NCI-H446 treated with DMSO at 0.1 percent for 48 hours (cell line): ENCODE results near the gene MUS81.
"Not testable (repeated sequence)": the region's sequence is repeated elsewhere in the genome, so short reads cannot be mapped to it uniquely, and the experiment has no call there.

Source experiments
- DNase-seq: peaks from one replicate; lab custom pipeline; 2025; lab: John Stamatoyannopoulos, UW

The MUS81 gene, protein sequence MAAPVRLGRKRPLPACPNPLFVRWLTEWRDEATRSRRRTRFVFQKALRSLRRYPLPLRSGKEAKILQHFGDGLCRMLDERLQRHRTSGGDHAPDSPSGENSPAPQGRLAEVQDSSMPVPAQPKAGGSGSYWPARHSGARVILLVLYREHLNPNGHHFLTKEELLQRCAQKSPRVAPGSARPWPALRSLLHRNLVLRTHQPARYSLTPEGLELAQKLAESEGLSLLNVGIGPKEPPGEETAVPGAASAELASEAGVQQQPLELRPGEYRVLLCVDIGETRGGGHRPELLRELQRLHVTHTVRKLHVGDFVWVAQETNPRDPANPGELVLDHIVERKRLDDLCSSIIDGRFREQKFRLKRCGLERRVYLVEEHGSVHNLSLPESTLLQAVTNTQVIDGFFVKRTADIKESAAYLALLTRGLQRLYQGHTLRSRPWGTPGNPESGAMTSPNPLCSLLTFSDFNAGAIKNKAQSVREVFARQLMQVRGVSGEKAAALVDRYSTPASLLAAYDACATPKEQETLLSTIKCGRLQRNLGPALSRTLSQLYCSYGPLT

DNA sequence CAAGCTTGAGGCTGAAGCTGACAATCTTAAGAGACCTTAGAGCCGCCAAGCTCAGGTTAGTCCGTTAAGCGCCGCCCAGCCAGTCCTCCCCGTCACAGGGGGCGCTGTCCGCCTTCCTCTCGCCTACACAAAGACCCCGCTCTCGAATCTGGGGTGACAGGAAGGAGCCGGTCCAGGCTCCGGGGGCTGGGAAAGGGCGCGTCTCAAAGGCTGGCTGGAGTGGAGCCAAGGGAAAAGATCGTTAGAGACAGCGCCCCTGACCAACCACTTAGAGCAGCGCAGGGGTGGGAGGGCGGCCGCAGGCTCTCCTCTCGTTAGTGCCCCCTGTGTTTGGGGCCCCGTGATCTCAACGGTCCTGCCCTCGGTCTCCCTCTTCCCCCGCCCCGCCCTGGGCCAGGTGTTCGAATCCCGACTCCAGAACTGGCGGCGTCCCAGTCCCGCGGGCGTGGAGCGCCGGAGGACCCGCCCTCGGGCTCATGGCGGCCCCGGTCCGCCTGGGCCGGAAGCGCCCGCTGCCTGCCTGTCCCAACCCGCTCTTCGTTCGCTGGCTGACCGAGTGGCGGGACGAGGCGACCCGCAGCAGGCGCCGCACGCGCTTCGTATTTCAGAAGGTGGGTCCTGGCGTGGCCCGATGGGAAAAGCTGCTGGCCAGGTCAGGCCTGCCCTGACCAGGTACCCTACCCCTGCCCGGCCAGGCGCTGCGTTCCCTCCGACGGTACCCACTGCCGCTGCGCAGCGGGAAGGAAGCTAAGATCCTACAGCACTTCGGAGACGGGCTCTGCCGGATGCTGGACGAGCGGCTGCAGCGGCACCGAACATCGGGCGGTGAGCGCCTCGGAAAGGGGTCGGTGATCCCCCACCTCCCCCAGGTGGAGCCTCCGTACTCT lies at the start of gene MUS81:
Gene MUS81 (plus strand): TSS at position 156 of the 887 bp plus-strand sequence. CDS start 321 bp downstream, at position 477.
- DNase-seq: peak; percentile 95

DNA sequence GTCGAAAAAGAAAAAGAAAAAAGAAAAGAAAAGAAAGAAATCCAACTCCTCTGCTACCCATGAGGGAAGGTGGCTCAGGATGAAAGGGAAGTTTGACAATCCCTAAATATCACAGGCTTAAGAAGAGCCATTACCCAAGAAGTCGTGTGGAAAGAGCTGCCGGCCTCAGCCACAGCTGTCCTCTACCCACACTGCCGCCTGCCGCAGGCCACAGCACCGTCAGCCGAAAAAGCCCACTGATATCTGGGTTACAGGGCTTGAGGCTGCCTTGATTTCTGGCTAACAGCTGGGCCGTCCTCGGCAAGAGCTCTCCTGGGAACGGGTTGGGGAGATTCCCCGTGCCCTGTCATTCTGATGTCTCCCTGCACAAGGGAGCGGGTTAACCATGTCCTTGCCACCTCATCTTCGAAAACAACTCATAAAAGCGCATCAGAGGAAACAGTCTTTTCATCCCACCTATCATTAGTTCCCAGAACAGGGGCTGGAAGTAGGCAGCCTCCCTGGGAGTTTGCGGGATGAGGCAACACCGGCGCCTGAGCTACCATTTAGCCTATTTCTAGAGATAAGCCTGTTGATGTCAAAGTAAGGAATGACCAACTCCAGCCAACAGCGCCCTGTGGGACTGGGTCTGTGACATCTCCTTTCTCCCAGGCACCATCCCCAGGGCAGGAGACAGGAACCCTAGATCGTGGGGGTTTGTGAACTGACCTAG lies 48.3 kb upstream of the MUS81 start:
- DNase-seq: no peak

DNA sequence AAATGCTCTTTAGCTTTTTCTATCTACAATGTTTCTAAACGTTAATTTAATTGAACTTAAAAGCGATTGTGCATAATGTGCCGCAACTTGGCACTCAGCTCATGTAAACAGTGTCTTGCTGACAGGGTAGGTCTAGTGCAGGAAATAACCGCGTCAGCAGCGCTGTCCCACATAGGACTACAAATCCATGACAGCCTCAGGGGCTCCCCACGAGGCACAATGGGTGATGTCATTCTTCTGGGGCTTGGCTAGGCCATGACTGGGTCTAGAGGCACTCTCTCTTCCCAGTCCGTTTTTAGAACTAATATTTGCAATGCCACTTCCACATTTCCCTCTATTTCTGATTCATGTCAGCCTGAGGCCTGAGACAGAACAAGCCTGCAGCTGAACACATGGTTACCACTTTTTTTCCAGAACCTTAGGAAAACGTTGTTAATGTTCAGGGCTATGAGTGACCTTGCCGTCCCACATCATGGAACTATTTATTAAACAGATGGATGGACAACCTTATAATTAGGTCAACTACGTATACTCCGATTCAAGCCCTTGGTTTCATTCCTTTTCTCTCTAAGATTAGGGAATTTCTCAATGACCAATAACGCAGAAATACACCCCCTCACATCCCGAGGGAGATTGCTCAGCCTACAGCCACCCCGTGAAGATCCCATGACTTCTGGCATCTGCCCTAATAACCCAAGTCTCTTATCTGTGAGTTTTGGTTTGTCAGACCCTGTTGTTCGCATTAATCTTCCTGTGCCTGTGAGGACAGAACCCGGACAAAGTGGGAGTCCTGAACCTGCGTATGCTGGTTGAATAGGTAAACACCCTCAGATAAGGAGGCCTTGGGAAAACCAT lies 45.9 kb upstream of the MUS81 start:
- no peak for DNase-seq

DNA sequence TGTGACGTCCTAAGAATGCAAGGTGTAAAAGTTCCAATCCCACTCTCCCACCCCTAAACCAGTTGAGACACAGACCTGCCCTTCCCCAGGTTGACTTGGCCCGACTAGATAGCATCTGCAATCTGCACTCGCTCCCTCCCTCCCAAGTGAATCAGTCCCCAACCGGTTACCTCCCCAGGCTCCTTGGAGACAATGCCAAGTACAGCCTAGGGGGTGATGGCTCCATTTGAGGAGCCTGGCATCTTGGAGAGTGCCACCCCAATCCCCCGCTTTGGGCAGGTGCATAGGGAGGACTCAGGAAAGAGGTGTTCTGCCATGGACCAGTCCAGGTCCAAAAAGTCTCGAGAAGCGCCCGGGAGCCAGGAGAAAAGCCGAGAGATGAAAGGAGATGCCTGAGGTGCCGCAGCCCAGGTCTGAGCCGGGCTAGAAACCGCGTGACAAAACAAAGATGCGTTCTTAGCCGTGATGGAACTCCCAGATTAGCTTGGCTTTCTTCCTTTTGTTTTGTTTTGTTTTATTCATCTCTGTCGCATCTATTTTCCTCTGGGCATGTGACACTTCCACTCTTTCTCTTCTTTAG lies 45.2 kb upstream of the MUS81 start:
- no peak for DNase-seq

DNA sequence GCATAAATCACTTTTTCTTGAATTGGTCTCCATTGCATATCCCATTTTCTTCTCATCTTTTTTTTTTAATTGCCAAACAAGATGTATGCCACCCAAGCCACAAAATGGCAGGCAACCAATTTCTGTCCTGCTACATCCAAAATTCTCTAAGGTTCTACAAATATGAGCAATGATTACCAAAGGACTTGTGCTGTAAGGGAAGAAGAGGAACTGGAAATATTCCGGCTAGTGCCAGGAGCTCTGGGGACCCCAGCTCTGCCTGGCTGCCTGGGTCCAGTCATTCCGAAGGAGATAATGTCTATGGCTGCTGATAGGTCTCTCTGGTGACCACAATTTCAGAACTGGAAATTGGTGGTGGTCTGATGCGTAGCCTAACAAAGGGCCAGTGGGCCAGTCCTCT lies 43.5 kb upstream of the MUS81 start:
- DNase-seq: no peak

DNA sequence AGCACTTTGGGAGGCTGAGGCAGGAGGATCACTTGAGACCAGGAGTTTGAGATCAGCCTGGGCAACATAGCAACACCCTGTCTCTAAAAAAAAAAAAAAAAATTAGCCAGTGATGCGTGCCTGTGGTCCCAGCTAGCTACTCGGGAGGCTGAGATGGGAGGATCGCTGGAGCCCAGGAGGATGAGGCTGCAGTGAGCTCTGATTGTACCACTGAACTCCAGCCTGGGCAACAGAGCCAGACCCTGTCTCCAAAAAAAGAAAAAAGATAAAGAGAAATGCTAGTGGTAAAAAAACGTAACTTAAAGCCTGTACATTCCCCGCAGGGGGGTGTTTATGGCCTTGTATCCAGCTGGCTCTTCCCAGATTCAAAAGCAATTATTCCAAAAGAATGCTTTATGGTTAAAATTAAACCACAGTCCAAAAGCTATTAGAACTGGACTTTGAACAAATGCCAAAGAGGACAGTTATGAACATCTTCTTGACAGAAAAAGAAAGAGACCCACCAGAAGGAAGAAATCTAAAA lies 42.9 kb upstream of the MUS81 start:
- no peak for DNase-seq

DNA sequence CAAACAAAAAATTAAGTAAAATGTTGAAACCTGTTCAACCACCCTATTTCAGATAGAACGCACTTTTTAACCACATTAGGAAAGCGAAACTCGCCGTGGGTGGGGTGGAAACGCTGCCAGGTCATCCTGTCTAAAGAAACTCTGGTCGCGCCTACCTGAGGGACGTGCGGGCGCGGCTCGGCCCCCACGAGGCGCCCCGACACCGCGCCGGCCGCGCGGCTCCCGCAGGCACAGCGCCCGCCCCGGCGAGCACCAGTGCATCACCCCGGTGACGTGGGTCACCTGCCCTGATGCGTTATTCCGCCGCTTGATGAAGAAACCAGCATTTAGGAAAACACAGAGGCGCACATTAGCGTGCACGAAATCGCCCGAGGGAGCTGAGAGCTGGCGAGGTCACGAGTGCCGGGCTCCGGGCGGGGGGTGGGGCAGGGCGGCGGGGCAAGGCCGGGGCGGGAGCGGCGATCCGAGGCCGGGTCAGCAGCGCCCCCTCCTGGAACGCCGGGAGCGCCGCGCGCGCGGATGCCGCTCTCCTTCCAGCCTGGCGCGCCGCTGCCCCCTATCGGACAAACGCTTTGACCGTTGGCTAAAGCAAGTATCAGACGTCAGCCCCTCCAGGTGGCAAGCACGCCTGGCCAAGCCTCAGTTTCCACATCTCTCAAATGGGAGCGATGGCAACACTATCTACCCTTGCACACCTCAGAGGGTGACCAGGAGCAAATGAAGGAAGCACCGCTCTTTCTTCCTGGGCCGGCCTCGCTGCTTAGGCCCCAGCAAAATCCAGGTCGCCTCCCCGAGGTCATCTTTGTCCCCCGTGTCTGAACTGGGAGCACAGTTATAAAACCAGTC lies 42.2 kb upstream of the MUS81 start:
- peak; percentile 73 for DNase-seq

DNA sequence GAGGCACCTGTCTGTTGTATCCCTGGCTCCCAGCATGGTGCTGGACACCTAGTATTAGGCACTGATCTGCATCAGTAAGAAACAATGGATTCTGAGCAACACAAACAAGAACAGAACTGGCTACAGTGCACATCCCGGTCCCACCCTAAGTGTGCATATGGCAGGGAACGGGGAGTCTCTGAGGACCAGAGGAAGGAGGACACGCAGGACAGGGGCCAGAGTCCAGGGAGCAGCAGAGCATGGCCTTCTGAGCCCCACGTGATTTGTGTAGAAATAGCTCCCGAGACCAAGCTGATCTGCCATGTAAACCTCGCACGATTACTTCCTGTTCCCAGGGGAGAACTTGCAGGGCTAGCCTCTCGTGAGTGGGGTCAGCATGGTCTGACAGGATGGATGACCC lies 39.1 kb upstream of the MUS81 start:
- no peak for DNase-seq

DNA sequence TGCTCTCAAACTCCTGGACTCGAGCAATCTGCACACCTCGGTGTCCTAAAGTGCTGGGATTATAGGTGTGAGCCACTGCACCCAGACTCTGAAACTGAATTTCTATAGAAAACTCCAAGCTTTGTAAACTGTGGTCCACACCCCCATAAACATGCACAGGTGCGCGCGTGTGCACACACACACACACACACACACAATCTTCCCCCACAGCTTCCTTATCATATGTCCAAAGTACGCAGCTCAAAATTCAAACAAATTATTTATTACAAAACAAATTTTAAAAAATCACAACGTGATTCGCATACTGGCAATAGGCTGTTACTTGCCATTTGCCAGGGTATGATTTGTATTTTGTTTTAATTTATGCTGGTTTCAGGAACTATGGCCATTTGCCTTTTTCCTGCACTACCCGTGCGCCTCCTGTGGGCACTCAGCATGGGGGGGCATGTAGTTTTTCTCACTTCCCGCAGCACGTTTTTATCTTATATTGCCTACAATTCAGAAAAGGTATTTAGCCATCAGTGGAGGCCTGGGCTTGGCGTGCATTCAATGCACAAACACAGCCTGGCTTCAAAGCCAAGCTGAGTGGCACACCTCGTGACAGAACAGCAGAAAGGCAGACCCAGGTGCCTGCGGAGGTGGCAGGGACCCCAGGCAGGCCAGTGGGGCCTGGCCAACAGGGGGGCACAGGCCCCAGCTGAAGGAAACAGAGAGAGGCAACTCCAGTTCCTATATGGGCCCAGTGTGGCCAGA lies 37.3 kb upstream of the MUS81 start:
- DNase-seq: no peak

DNA sequence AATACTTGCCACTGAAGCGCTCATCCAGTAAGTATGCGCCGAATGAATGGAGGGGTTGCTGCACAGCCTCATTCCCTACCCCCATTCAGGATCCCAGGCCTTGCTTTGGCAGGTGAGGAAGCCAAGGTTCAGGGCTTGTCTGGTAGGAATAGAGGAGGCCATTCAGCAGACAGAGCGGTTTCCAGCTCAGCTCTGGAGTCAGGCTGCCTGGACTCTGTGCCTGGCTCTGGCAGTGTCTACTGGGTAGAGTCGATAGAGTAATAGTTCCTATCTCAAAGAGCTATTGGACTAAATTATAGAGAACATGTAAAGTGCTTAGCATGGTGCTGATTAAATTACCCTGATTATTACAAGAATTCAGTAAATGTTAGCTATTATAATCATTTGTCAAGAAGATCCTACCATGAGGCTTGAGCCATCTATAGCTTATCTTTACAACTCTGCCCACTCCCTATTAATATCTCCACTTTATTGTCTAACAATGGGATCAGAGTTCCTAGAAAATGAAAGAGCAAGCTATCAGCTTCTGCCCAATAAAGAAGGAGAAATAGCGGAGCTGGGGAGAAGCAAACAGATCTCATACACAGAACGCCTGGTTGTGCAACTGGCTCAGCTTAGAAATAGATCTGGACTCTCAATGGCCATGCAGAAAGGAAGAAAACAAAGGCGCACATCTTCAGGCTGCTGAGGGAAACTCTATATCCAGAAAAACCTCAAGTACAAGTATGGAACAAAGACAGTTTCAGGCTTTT lies 33.1 kb upstream of the MUS81 start:
- DNase-seq: no peak

DNA sequence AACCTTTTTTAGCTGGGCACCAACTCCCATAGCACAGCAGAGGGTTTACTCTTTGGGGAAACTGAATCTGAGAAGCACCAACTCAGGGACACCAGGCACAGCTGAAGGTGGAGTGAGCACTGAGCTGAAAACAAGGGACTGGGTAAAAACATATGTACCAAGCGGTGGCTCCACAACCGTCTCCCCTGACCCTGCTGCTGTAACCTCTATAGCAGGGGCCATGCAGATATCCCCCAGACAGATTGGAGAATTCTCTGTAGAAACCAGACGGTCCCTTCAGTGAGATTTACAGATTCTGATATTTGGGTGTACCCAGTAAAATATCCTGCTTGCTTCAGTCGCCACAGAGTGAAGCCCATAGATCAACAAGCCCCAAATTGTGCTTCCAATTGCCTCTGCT lies 30.8 kb upstream of the MUS81 start:
- no peak for DNase-seq

DNA sequence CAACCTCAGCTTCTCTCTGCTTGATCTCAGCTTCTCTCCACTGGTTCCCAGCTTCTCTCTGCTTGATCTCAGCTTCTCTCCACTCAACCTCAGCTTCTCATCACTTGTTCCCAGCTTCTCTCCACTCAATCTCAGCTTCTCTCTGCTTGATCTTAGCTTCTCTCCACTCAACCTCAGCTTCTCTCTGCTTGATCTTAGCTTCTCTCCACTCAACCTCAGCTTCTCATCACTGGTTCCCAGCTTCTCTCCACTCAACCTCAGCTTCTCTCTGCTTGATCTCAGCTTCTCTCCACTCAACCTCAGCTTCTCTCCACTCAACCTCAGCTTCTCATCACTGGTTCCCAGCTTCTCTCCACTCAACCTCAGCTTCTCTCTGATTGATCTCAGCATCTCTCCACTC lies 28.0 kb upstream of the MUS81 start:
- DNase-seq: not testable (repeated sequence)

DNA sequence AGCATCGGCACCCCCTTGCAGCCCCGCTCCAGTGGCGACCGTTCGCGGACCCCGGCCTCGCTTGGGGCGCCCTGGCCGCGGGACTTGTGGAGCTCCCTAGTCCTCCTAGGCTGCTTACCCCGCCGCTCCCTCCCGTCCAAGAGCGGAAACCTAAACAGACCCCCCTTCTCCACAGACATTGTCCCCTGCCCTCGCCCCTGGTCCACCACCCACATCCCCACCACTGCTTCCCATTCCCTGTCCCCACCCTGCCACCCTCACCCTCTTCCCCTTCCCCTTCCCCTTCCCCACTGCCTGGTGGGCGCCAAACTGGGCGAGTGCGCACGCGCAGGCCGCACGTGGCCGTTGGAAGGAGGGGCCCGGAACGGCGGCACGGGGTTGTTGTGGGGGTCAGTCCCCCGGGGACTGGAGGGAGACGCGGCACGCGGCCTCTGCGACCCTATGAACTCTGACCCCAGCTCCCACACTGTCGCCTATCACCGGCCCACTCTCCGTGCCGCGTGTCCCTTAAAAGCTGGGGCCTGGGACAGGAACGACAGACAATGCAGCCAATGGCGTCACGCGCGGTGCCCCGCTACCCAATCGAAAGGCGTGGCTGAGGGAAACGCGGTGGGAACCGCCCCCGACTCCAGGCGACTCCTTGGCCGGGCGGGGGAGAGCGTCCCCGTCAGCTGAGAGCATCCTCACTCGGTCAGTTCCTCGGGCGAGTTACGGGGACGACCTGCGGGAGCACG lies 26.8 kb upstream of the MUS81 start, which contains the start of gene SNX32:
Gene SNX32 (plus strand): TSS at position 667 of the 734 bp plus-strand sequence. CDS start 103 bp downstream, outside the sequence.
- peak; percentile 76 for DNase-seq

DNA sequence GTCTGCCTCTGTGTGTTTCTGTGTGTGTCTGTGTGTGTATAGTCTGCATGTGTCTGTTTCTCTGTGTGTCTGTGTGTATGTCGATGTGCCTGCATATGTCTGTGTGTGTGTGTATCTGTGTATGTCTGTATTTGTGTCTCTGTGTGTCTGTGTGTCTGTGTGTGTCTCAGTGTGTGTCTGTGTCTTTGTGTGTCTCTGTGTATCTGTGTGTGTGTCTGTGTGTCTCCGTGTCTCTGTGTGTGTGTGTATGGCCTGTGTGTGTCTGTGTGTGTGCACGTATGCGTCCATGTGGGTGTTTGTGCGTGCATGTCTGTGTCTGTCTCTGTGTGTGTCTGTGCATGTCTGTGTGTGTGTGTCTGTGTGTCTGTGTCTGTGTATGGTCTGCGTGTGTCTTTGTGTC lies 26.0 kb upstream of the MUS81 start:
- DNase-seq: no peak

DNA sequence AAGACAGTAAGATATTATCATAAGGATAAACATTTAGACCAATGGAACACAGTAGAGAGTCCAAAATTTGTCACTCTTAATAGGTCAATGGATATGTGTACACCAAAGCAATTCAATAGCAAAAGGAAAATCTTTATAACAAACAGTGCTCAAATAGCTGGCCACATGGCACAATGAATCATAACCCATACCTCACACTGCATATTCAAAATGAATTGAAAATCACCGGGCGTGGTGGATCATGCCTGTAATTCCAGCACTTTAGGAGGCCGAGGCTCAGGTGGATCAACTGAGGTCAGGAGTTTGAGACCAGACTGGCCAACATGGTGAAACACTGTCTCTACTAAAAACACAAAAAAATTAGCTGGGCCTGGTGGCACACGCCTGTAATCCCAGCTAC lies 18.1 kb upstream of the MUS81 start:
- DNase-seq: no peak

DNA sequence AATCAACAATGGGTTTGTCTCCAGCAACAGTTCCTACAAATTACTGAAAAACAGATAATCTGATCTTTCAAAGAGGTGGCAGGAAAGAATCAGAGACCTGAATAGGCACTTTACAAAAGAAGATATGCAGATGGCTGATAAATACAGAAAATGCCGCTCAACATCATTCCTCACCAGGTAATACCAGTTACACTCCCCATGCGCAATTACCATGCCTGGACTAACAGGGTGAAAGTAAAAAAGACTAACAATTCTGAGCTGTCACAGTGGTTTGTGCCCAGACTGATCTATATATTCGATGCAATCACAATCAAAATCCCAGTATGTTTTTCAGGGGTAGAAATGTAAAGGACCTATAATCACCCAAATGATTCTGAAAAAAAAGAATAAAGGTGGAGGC lies 16.4 kb upstream of the MUS81 start:
- DNase-seq: no peak

DNA sequence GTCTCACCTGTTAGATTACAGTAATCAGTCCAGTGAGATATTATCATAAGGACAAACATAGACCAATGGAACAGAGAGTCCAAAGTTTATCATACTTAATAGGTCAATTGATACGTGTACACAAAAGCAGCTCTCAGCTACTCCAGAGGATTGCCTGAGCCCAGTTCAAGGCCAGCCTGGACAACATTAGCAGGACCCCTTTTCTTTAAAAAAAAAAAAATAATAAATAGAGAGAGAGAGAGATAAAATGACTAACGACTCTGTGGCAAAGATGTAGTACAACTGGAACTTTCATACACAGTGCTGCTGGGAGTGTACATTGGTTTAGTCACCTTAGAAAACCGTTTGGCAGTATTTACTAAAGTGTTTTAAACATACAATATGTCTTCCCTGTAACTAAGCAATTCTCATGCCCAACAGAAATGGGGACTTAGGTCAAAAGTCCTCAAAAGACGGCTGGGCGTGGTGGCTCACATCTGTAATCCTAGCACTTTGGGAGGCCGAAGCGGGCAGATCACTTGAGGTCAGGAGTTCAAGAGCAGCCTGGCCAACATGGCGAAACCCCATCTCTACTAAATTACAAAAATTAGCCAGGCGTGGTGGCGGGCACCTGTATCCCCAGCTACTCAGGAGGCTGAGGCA lies 15.9 kb upstream of the MUS81 start:
- DNase-seq: no peak
